Measurements from ENCODE around the gene LRRC4B. TPM values are rescaled to one million over a fixed set of nuclear protein-coding genes. Genes with fewer than 3 reads are reported as not detected.

LRRC4B gene
- total and polyA plus RNA-seq, 2 of the 13 experiments (the other 11 are each of a cell fraction or from before 2014, with no cell fraction given), result not detected

DNA sequence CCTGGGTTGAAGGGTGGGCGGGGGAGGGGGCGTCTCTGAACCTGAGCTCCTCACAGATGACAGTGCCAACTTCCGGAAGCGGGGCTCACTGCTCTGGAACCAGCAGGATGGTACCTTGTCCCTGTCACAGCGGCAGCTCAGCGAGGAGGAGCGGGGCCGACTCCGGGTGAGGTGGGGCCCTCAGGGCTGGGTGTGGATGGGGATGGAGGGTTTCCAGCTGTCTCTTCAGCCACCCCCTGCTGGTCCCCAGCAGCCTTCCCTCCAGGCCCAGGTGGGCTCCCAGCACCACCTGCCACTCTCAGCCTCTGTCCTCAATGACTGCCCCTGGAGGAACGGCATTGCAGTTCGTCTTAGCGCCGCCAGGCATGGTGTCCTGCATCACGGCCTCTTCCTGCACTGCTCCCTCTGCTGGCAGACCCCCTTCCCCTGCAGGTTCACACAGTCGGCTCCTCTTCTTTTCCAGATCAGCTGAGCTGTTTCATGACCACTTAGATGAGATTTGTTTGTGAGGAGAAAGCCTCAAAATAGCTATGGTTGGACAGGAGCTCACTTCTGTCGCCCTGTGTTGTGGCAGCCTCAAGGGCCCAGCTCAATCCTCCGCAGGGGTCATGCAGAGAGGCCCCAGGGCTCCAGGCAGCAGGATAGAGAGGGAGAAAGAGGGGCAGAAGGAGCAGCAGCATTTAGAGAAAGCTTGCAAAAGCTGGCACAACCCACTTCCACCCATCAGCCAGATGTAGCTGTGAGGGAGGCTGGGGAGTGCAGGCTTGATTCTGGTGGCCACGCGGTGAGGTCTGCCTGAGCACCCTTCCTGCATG, 89.1 kb downstream of the LRRC4B start (continued):
- TF ChIP-seq SP1 (IDR thresholded peaks at IDR 0.05) (no peak), SP1 (CRISPR knock-in tag; IDR thresholded peaks at IDR 0.05) (0 out of 2 replicates have a peak, but pooled peaks have one; percentile 19), GABPB1 (CRISPR knock-in tag; IDR thresholded peaks at IDR 0.05) (peak; percentile 39; the same call in 1 of the 2 replicates), STAG1 (CRISPR knock-in tag; IDR thresholded peaks at IDR 0.05) (peak; percentile 81), ZFX (CRISPR knock-in tag; IDR thresholded peaks at IDR 0.05; ENCODE audit: low read depth) (peak; percentile 41; the same call in 1 of the 2 replicates), ZC3H4 (CRISPR knock-in tag; IDR thresholded peaks at IDR 0.05; ENCODE audit: borderline replicate concordance) (no peak), ERF (CRISPR knock-in tag; IDR thresholded peaks at IDR 0.05) (0 out of 2 replicates have a peak, but pooled peaks have one; percentile 54), GFI1 (CRISPR knock-in tag; IDR thresholded peaks at IDR 0.05; ENCODE audit: borderline replicate concordance) (no peak), SALL1 (CRISPR knock-in tag; IDR thresholded peaks at IDR 0.05) (peak; percentile 45; the same call in 1 of the 2 replicates), ZSCAN22 (CRISPR knock-in tag; IDR thresholded peaks at IDR 0.05) (0 out of 2 replicates have a peak, but pooled peaks have one; percentile 37), ZNF768 (CRISPR knock-in tag; IDR thresholded peaks at IDR 0.05) (peak; percentile 32; the same call in 1 of the 2 replicates), ISX (CRISPR knock-in tag; conservative IDR thresholded peaks at IDR 0.05) (no peak), ZNF468 (CRISPR knock-in tag; IDR thresholded peaks at IDR 0.05) (no peak), RXRB (CRISPR knock-in tag; IDR thresholded peaks at IDR 0.05; ENCODE audit: borderline replicate concordance) (peak; percentile 31; the same call in 1 of the 2 replicates), KDM2A (CRISPR knock-in tag; IDR thresholded peaks at IDR 0.05; ENCODE audit: borderline replicate concordance, low read depth) (peak; percentile 79), ZNF567 (CRISPR knock-in tag; IDR thresholded peaks at IDR 0.05; ENCODE audit: borderline replicate concordance) (no peak), PATZ1 (CRISPR knock-in tag; IDR thresholded peaks at IDR 0.05) (0 out of 2 replicates have a peak, but pooled peaks have one; percentile 23), RXRA (CRISPR knock-in tag; IDR thresholded peaks at IDR 0.05) (0 out of 2 replicates have a peak, but pooled peaks have one; percentile 27), ZNF747 (CRISPR knock-in tag; IDR thresholded peaks at IDR 0.05; ENCODE audit: borderline replicate concordance) (no peak)
- TF ChIP-seq, protein P1, sequence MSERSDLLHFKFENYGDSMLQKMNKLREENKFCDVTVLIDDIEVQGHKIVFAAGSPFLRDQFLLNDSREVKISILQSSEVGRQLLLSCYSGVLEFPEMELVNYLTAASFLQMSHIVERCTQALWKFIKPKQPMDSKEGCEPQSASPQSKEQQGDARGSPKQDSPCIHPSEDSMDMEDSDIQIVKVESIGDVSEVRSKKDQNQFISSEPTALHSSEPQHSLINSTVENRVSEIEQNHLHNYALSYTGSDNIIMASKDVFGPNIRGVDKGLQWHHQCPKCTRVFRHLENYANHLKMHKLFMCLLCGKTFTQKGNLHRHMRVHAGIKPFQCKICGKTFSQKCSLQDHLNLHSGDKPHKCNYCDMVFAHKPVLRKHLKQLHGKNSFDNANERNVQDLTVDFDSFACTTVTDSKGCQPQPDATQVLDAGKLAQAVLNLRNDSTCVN (CRISPR knock-in tag; IDR thresholded peaks at IDR 0.05; ENCODE audit: borderline replicate concordance), result 0 out of 2 replicates have a peak, but pooled peaks have one; percentile 64
- TF ChIP-seq, protein P2, sequence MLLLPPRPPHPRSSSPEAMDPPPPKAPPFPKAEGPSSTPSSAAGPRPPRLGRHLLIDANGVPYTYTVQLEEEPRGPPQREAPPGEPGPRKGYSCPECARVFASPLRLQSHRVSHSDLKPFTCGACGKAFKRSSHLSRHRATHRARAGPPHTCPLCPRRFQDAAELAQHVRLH (CRISPR knock-in tag; IDR thresholded peaks at IDR 0.05; ENCODE audit: borderline replicate concordance, low read depth), result peak; percentile 70; the same call in 1 of the 2 replicates
- TF ChIP-seq, protein P3, sequence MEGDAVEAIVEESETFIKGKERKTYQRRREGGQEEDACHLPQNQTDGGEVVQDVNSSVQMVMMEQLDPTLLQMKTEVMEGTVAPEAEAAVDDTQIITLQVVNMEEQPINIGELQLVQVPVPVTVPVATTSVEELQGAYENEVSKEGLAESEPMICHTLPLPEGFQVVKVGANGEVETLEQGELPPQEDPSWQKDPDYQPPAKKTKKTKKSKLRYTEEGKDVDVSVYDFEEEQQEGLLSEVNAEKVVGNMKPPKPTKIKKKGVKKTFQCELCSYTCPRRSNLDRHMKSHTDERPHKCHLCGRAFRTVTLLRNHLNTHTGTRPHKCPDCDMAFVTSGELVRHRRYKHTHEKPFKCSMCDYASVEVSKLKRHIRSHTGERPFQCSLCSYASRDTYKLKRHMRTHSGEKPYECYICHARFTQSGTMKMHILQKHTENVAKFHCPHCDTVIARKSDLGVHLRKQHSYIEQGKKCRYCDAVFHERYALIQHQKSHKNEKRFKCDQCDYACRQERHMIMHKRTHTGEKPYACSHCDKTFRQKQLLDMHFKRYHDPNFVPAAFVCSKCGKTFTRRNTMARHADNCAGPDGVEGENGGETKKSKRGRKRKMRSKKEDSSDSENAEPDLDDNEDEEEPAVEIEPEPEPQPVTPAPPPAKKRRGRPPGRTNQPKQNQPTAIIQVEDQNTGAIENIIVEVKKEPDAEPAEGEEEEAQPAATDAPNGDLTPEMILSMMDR (CRISPR knock-in tag; IDR thresholded peaks at IDR 0.05), result peak; percentile 92

All from HepG2 (cell line).